ENCODE results near the gene PRKG1. TPM values are rescaled to one million over a fixed set of nuclear protein-coding genes. Genes with fewer than 3 reads are reported as not detected.
A peak's percentile ranks its signal among the peaks of the same experiment; 100 is the strongest.

The PRKG1 gene
- total RNA-seq, 1 experiment from 2014 or later, result 7.4 TPM

GRCh38 chr10:51522858-51523257 is 448.6 kb downstream of the PRKG1 start:
- ChIA-PET POLR2A (ENCODE audit: unreplicated experiment) (no interaction called here), CTCF (no interaction called here)
- Histone ChIP-seq H3F3A (ENCODE audit: low read length, unreplicated experiment) (no peaks in the 10 kb centered on the region), H2AFZ (ENCODE audit: low read length) (no peak overlapping the region), H3K4me2 (ENCODE audit: low read length) (no peak overlapping the region), H3K4me3 (ENCODE audit: low read length) (no peak overlapping the region), H3K9me3 (ENCODE audit: low read length) (no peaks in the 10 kb centered on the region), H3K36me3 (ENCODE audit: low read depth, low read length) (no peaks in the 10 kb centered on the region), H3K9me2 (replicated peaks; ENCODE audit: low read length) (no peaks in the 10 kb centered on the region), H3K27ac (ENCODE audit: low read length) (no peak overlapping the region), H3K9ac (ENCODE audit: low read length) (no peak overlapping the region), H3K27me3 (ENCODE audit: low read length) (peaks cover 10% of the 10 kb centered on the region), H3K79me2 (ENCODE audit: low read length) (no peaks in the 10 kb centered on the region), H3K4me1 (ENCODE audit: insufficient read depth, low read length) (no peaks in the 10 kb centered on the region), H4K20me1 (ENCODE audit: low read length) (no peaks in the 10 kb centered on the region)
- TF ChIP-seq EZH2phosphoT487 (IDR thresholded peaks at IDR 0.05; ENCODE audit: borderline replicate concordance, low read length), result no peak
- no peak for TF ChIP-seq EZH2 (IDR thresholded peaks at IDR 0.05; ENCODE audit: low read length, unreplicated experiment)
- TF ChIP-seq CTCF (conservative IDR thresholded peaks at IDR 0.05; ENCODE audit: low read depth, low read length), result no peak
- intact Hi-C loops (cut with micrococcal nuclease), result loop anchor here (5.0 kb wide), 1 partner anchor 461 kb away; no protein-coding TSS in a partner anchor
- no TSS peak for BruUV-seq (replicated peaks)
- DNase-seq (no peak), ATAC-seq (no peak)

- Histone ChIP-seq H3K4me1 (ENCODE audit: insufficient read depth, low read length) (no peaks in the 10 kb centered on the region), H3K27me3 (ENCODE audit: low read length) (peaks cover 15% of the 10 kb centered on the region), H3K27ac (ENCODE audit: low read length) (no peak overlapping the region), H3K4me2 (ENCODE audit: low read length) (no peak overlapping the region), H3K36me3 (ENCODE audit: low read depth, low read length) (no peaks in the 10 kb centered on the region), H3K79me2 (ENCODE audit: low read length) (no peaks in the 10 kb centered on the region), H3K4me3 (ENCODE audit: low read length) (no peak overlapping the region), H4K20me1 (ENCODE audit: low read length) (no peaks in the 10 kb centered on the region), H3F3A (ENCODE audit: low read length, unreplicated experiment) (no peaks in the 10 kb centered on the region), H2AFZ (ENCODE audit: low read length) (no peak overlapping the region), H3K9me3 (ENCODE audit: low read length) (no peaks in the 10 kb centered on the region), H3K9me2 (replicated peaks; ENCODE audit: low read length) (no peaks in the 10 kb centered on the region), H3K9ac (ENCODE audit: low read length) (no peak overlapping the region)
- POLR2A ChIA-PET (ENCODE audit: unreplicated experiment), result no interaction called here
- TF ChIP-seq CTCF (conservative IDR thresholded peaks at IDR 0.05; ENCODE audit: low read depth, low read length) (peak; percentile 57), EZH2phosphoT487 (IDR thresholded peaks at IDR 0.05; ENCODE audit: borderline replicate concordance, low read length) (no peak)
- DNase-seq (no peak), ATAC-seq (peak; percentile 59; the same call in 1 of the 2 replicates)
- CTCF ChIA-PET, result interaction anchor here (0.7 to 1.1 kb wide), 2 partner anchors 142 to 160 kb away, joined by 3 read pairs; no protein-coding TSS in a partner anchor
- no TSS peak for BruUV-seq (replicated peaks)
- intact Hi-C loops (cut with micrococcal nuclease), result loop anchor here (5.0 kb wide), 1 partner anchor 461 kb away; no protein-coding TSS in a partner anchor
These were observed 449.2 kb downstream of the PRKG1 start for GRCh38 chr10:51523440-51523839.

GRCh38 chr10:51524041-51524440 is 449.8 kb downstream of the PRKG1 start:
- intact Hi-C loops (cut with micrococcal nuclease), result loop anchor here (5.0 kb wide), 1 partner anchor 462 kb away; no protein-coding TSS in a partner anchor

More at GRCh38 chr10:51524041-51524440, 449.8 kb downstream of the PRKG1 start:
- Histone ChIP-seq H3K4me3 (ENCODE audit: low read length) (no peak overlapping the region), H3K9me3 (ENCODE audit: low read length) (no peaks in the 10 kb centered on the region), H3K27me3 (ENCODE audit: low read length) (peaks cover 17% of the 10 kb centered on the region), H3K27ac (ENCODE audit: low read length) (no peak overlapping the region), H4K20me1 (ENCODE audit: low read length) (no peaks in the 10 kb centered on the region), H2AFZ (ENCODE audit: low read length) (no peak overlapping the region), H3F3A (ENCODE audit: low read length, unreplicated experiment) (no peaks in the 10 kb centered on the region), H3K9ac (ENCODE audit: low read length) (no peak overlapping the region), H3K36me3 (ENCODE audit: low read depth, low read length) (no peaks in the 10 kb centered on the region), H3K9me2 (replicated peaks; ENCODE audit: low read length) (no peaks in the 10 kb centered on the region), H3K79me2 (ENCODE audit: low read length) (no peaks in the 10 kb centered on the region), H3K4me2 (ENCODE audit: low read length) (no peak overlapping the region), H3K4me1 (ENCODE audit: insufficient read depth, low read length) (no peaks in the 10 kb centered on the region)
- ChIA-PET CTCF (interaction anchor here (0.7 to 1.1 kb wide), 2 partner anchors 142 to 159 kb away, joined by 3 read pairs; no protein-coding TSS in a partner anchor), POLR2A (ENCODE audit: unreplicated experiment) (no interaction called here)
- DNase-seq, result peak; percentile 48
- TF ChIP-seq CTCF (conservative IDR thresholded peaks at IDR 0.05; ENCODE audit: low read depth, low read length), result no peak
- no peak for TF ChIP-seq EZH2phosphoT487 (IDR thresholded peaks at IDR 0.05; ENCODE audit: borderline replicate concordance, low read length)
- TF ChIP-seq EZH2 (IDR thresholded peaks at IDR 0.05; ENCODE audit: low read length, unreplicated experiment), result no peak
- ATAC-seq, result no peak; the same call in 1 of the 2 replicates
- BruUV-seq (replicated peaks), result no TSS peak
